DOHH2 (cell line): Measurements from ENCODE around the gene UBE4A.

ENCODE experiments used
- H3F3A ChIP-seq: fragments of 200-600 bp; sonication (generic), shearing (Covaris generic); 2 replicates; pipeline ENCODE4 v1.6.0; 2016; ENCODE audit warnings: antibody characterized with exemption, mild to moderate bottlenecking; ENCODE audit not compliant: control insufficient read depth, insufficient read depth
- H3K27ac ChIP-seq: fragments of 200-600 bp; sonication (generic); 2 replicates; pipeline ENCODE4 v1.5.1; 2014; ENCODE audit warnings: low read depth, mild to moderate bottlenecking, low read length, moderate library complexity
- H3K27me3 ChIP-seq: fragments of 200-600 bp; sonication (generic); 2 replicates; pipeline ENCODE4 v1.6.1; 2014; ENCODE audit warnings: mild to moderate bottlenecking, low read length, mixed read lengths; ENCODE audit not compliant: control insufficient read depth
- H3K36me3 ChIP-seq: fragments of 200-600 bp; sonication (generic); 2 replicates; pipeline ENCODE4 v1.6.1; 2014; ENCODE audit warnings: mild to moderate bottlenecking, low read length, moderate library complexity, mixed read lengths; ENCODE audit not compliant: control insufficient read depth
- H3K4me1 ChIP-seq: fragments of 200-600 bp; sonication (generic); 2 replicates; pipeline ENCODE4 v1.6.1; 2014; ENCODE audit warnings: mild to moderate bottlenecking, low read length, mixed read lengths; ENCODE audit not compliant: control insufficient read depth
- H3K4me2 ChIP-seq: fragments of 200-600 bp; sonication (generic); 2 replicates; pipeline ENCODE4 v1.6.0; 2014; ENCODE audit warnings: mild to moderate bottlenecking, low read length, moderate library complexity
- H3K4me3 ChIP-seq: fragments of 200-600 bp; sonication (generic); 2 replicates; pipeline ENCODE4 v1.5.1; 2014; ENCODE audit warnings: mild to moderate bottlenecking, low read length, mixed read lengths
- H3K79me2 ChIP-seq: fragments of 200-600 bp; sonication (generic); 2 replicates; pipeline ENCODE4 v1.6.1; 2014; ENCODE audit warnings: mild to moderate bottlenecking, low read length, mixed read lengths; ENCODE audit not compliant: control insufficient read depth
- H3K9me2 ChIP-seq: fragments of 200-600 bp; sonication (generic); replicated peaks from 2 replicates; pipeline ENCODE4 v1.6.1; 2014; ENCODE audit warnings: mild to moderate bottlenecking, low read length, mixed read lengths; ENCODE audit not compliant: control insufficient read depth
- H3K9me3 ChIP-seq: fragments of 200-600 bp; sonication (generic); 2 replicates; pipeline ENCODE4 v1.6.1; 2014; ENCODE audit warnings: antibody characterized with exemption, low read length, mixed read lengths; ENCODE audit not compliant: control insufficient read depth, insufficient read depth
- H4K20me1 ChIP-seq: fragments of 200-600 bp; sonication (generic); 2 replicates; pipeline ENCODE4 v1.6.0; 2014; ENCODE audit warnings: low read depth, mild to moderate bottlenecking, antibody characterized with exemption, low read length, moderate library complexity; ENCODE audit not compliant: control insufficient read depth, insufficient read depth
- CTCF ChIP-seq: fragments of 200-600 bp; sonication (generic); IDR thresholded peaks from one replicate; pipeline ENCODE4 v1.5.1; 2014; ENCODE audit warnings: antibody characterized with exemption, mild to moderate bottlenecking, low read depth, low read length; ENCODE audit not compliant: poor library complexity, severe bottlenecking
- EZH2phosphoT487 ChIP-seq: fragments of 200-600 bp; sonication (generic); IDR thresholded peaks from 2 replicates; pipeline ENCODE4 v1.6.1; 2017; ENCODE audit warnings: borderline replicate concordance, mild to moderate bottlenecking, antibody characterized with exemption, low read length, moderate library complexity, mixed read lengths

Gene UBE4A

GRCh38 chr11:118322721-118323120, 36.7 kb upstream of the UBE4A start:
- no peaks in the 10 kb centered on the region for H3K27me3 ChIP-seq
- H3K9me3 ChIP-seq = no peaks in the 10 kb centered on the region
- no peaks in the 10 kb centered on the region for H3K36me3 ChIP-seq
- peaks cover 42% of the 10 kb centered on the region for H3F3A ChIP-seq
- H3K4me1 ChIP-seq = peaks cover 50% of the 10 kb centered on the region
- TF ChIP-seq CTCF = no peak
- TF ChIP-seq EZH2phosphoT487 = no peak
- no peak overlapping the region for H3K4me3 ChIP-seq
- H3K4me2 ChIP-seq = no peak overlapping the region
- no peaks in the 10 kb centered on the region for H3K9me2 ChIP-seq
- no peaks in the 10 kb centered on the region for H4K20me1 ChIP-seq
- H3K79me2 ChIP-seq = no peaks in the 10 kb centered on the region
- no peak overlapping the region for H3K27ac ChIP-seq

- Histone ChIP-seq H4K20me1 (no peaks in the 10 kb centered on the region), H3K9me2 (no peaks in the 10 kb centered on the region), H3K4me3 (no peak overlapping the region), H3K4me2 (no peak overlapping the region), H3K27me3 (no peaks in the 10 kb centered on the region), H3K79me2 (no peaks in the 10 kb centered on the region), H3K36me3 (no peaks in the 10 kb centered on the region), H3K4me1 (peaks cover 24% of the 10 kb centered on the region), H3F3A (peaks cover 17% of the 10 kb centered on the region), H3K9me3 (no peaks in the 10 kb centered on the region), H3K27ac (no peak overlapping the region)
- TF ChIP-seq EZH2phosphoT487 (no peak), CTCF (no peak)
These were observed 34.1 kb upstream of the UBE4A start for GRCh38 chr11:118325283-118325682.

- Histone ChIP-seq H3K4me1 (no peaks in the 10 kb centered on the region), H3K36me3 (no peaks in the 10 kb centered on the region), H3K27me3 (no peaks in the 10 kb centered on the region), H3K9me2 (no peaks in the 10 kb centered on the region), H3K27ac (no peak overlapping the region), H3K4me2 (no peak overlapping the region), H3K4me3 (no peak overlapping the region), H4K20me1 (no peaks in the 10 kb centered on the region), H3K79me2 (no peaks in the 10 kb centered on the region), H3K9me3 (no peaks in the 10 kb centered on the region), H3F3A (0 out of 2 replicates have a peak, but pooled peaks cover 4% of the 10 kb centered on the region)
- TF ChIP-seq CTCF (no peak), EZH2phosphoT487 (no peak)
These were observed 30.7 kb upstream of the UBE4A start for GRCh38 chr11:118328745-118329144.

- no peak for TF ChIP-seq EZH2phosphoT487
- H3K79me2 ChIP-seq = no peaks in the 10 kb centered on the region
- peaks cover 11% of the 10 kb centered on the region for H3K4me1 ChIP-seq
These were observed 24.7 kb upstream of the UBE4A start for GRCh38 chr11:118334745-118335144.

More at GRCh38 chr11:118334745-118335144, 24.7 kb upstream of the UBE4A start:
- Histone ChIP-seq H3F3A (peaks cover 3% of the 10 kb centered on the region; the same call in 1 of the 2 replicates), H3K36me3 (no peaks in the 10 kb centered on the region), H3K9me3 (no peaks in the 10 kb centered on the region), H3K4me3 (no peak overlapping the region), H3K27me3 (no peaks in the 10 kb centered on the region), H3K27ac (no peak overlapping the region), H4K20me1 (no peaks in the 10 kb centered on the region), H3K9me2 (no peaks in the 10 kb centered on the region), H3K4me2 (no peak overlapping the region)
